Stomach (tissue), 4 donors: ENCODE data around the gene SLC2A8.

ENCODE experiments used
- CTCF ChIP-seq, 7 experiments: fragments of 450-650 bp in 4 of 7; fragments of 200-600 bp in 3 of 7; sonication (generic) in 3 of 7; IDR thresholded peaks; one replicate each; pipeline ENCODE4 v1.5.1; 2016 to 2019; ENCODE audit warnings: antibody characterized with exemption in 7 of 7, control low read depth in 2 of 7, mild to moderate bottlenecking in 1 of 7
- POLR2A ChIP-seq, 4 donors: fragments of 450-650 bp; IDR thresholded peaks; one replicate each; pipeline ENCODE4 v1.6.1; 2016; ENCODE audit warnings: antibody characterized with exemption in 4 of 4, control low read depth in 2 of 4, mild to moderate bottlenecking in 1 of 4, moderate library complexity in 1 of 4
- POLR2AphosphoS5 ChIP-seq, 3 donors: sonication (generic); formaldehyde crosslinking; IDR thresholded peaks; one replicate each; pipeline ENCODE4 v1.6.1; 2016; ENCODE audit warnings: antibody characterized with exemption in 3 of 3

GRCh38 chr9:127405344-127406125 is 8.6 kb downstream of the SLC2A8 start:
- TF ChIP-seq CTCF (IDR thresholded peaks at IDR 0.05): no peak
- TF ChIP-seq POLR2A (IDR thresholded peaks at IDR 0.05): no peak
- no peak for TF ChIP-seq POLR2AphosphoS5 (IDR thresholded peaks at IDR 0.05)
